GM18502 (cell line): ENCODE measurements around the gene PPP1R16B.
A peak's percentile ranks its signal among the peaks of the same experiment; 100 is the strongest.

ENCODE experiments used
- ATAC-seq: cut with Tn5 transposase; IDR thresholded peaks from one replicate; pipeline ENCODE4 v1.9.1; 2021; ENCODE audit warnings: mild to moderate bottlenecking; ENCODE audit not compliant: unreplicated experiment, poor library complexity

Gene PPP1R16B

DNA sequence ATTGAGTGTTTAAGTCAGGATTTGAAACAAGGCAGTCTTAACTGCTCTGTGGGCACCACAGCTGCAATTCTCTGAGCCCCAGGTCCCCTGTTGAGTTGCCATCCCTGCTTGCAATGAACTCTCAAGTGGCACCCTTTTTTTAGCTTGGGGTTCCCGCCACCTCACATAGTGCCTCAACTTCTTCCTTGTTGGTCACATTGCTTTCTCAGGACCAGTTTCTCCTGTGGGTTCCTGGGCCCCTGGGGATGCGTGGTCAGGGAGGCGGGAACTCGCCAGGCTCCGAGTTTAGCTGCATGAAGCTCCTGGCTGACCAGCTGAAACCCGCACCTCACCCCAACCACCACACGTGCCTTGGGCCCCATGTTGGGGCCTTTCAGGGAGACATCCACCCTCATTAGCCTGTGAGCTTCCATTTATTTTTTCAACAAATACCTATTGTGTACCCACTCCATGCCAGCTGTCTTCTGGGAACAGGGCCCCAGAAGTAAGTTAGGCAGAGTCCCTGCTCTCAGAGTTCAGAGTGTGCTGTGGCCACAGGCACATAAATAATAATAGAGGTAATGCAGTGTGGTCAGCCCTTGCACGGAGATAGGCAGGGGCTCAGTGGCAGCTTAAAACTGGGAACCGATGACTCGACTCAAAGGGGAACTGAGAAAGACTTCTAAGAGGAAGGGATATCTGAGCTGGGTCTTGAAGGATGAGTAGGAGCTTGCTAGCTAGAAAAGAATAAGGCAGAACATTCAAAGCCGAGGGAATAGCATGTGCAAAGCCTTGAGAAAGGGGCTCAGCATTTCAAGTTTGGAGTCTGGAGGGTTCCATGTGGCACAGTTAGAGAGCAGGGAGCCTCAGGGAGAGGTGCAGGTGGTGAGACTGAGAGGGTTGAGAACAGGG, 86.8 kb downstream of the PPP1R16B start:
- ATAC-seq: peak; percentile 59

DNA sequence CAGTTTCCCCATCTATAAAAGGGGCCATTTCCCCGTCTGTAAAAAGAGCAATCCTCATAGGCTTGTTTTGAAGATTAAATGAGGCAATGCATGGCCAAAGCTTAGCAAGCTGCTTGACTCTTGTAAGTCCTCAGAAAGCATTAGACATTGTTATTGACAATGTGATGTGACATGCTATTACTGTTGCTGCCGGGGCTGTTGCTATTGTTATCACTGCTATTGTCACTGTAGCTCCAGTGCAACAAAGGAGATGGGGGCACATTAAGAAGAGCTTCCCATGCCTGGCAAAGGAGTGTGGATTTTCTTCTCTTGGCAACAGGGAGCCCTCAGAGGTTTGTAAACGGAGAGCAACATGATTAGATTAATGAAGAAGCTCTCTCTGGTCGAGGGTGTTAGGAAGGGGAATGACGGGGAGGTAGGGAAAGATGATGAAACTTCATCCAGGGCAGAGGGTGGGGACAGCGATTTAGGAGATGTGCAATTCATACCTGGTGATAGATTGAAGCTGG, 87.6 kb downstream of the PPP1R16B start:
- ATAC-seq: peak; percentile 17

DNA sequence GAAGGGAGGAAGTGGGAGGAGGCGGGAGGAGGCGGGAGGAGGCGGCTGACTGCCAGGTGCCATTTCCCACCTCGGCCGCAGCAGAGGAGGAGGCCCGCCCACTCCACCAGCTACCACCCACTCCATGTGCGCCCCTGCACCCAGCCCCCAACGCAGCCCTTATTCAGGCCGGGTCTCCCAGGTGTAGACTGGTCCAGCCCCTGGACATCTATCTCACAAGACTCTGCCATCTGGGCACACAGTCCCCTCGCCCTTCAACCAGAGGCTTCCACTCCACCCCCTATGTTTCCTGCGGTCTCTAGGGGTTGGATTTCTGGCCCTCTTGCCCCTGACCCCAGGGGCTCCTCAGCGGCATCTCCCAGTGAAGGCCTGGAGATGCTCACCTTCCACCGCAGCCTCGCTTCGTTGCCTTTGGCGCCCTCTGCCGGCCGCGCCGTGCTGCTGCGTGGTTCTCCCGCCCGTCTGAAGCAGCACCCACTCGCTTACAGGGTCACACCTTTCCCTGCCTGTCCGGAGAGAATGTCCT, 88.1 kb downstream of the PPP1R16B start:
- ATAC-seq: peak; percentile 50

DNA sequence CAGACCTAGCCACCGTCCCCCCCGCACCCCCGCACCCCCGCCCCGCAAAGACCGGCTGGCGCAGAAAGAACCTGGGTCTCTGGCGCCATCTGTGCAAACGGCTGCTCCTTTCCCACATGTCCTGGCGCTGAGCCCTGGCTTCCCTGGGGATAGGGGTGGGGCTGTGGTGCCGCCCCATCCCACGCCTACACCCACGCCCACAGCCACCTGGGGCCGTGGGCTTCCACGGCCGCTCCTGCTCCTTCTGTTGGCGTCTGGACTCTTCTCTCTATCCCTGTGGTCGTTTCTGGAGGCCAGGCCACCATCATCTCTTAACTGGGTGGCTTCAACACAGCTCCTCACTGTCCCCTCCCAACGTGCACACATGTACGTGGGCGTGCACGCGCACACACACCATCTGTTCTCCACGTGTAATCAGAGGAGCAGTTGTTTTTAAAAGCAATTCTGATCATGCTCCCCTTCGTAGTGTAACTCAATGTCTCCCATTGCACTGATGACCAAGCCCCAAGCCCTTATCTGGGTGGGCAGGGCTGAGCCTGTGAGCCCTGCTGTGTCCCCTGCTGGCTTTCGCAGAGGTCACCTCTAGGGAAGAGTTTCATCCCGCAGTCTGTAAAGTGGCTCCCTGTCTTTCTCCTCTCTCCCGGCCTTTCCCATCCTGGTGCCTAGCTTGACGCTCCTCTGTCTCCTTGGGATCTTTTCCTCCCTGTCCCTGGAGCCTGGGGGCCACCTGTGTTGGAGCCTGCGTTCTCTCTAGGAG, 88.8 kb downstream of the PPP1R16B start:
- ATAC-seq: no peak

DNA sequence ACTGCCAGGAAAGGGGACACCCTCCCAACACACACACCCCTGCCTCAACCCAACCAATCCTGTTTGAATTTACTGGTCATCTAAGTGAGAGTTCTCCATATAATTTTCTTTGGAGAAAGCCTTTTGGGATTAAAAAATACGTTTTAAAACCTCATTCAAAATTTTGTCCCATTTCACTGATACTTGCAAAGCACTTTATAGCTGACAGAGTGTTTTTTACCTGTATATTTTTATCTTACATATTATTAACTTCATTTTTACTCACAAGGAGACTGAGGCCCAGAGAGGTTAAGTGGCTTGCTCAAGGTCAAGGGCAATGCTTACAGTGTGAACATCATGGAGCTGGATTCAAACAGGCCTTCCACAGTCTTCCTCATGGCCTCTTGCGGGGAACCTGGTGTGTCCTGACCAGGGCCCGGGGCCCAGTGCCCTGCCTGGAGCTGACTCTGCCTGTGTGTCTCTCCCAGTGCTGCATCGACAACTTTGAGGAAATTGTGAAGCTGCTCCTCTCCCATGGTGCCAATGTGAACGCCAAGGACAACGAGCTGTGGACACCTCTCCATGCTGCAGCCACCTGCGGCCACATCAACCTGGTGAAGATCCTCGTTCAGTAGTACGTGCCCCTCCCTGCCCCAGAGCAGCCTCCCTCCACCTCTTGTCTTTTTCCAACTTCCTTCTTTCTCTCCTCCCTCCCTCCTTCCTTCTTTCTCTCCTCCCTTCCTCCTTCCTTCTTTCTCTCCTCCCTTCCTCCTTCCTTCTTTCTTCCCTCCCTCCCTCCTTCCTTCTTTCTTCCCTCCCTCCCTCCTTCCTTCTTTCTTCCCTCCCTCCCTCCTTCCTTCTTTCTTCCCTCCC, 89.8 kb downstream of the PPP1R16B start:
- no peak for ATAC-seq

DNA sequence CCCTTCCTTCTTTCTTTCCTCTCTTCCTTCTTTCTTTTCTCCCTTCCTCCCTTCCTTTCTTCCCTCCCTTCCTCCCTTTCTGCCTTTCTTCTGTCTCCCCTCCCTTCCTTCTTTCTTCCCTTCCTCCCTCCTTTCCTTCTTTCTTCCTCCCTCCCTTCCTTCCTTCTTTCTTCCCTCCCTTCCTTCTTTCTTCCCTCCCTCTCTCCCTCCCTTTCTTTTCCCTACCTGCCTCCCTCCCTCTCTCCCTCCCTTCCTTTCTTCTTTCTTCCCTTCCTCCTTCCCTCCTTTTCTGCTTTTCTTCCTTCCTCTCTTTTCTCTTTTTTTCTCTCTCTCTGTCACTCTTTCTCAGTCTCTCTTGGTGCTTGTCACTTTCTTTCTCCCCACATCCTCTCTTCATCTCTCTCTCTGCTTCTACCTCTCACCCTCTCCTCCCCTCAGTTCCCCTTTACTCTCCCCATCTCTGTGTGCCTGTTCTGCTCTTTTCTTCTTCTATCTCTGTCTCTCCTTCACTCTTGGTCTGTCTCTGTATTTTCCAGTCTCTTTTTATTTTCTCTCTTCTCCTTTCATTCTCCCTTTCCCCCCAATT, 90.6 kb downstream of the PPP1R16B start:
- no peak for ATAC-seq

DNA sequence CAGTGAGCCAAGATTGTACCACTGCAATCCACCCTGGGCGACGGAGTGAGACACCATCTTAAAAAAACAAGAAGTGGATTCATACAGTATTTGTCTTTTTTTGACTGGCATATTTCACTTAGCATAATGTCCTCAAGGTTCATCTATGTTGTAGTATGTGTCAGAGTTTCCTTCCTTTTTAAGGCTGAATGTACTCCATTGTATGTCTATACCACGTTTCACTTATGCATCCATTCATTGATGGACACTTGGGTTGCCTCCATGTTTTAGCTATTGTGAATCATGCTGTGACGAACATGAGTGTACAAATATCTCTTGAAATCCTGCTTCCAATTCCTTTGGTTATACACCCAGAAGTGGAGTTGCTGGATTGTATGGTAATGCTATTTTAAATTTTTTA, 91.8 kb downstream of the PPP1R16B start:
- ATAC-seq: no peak

DNA sequence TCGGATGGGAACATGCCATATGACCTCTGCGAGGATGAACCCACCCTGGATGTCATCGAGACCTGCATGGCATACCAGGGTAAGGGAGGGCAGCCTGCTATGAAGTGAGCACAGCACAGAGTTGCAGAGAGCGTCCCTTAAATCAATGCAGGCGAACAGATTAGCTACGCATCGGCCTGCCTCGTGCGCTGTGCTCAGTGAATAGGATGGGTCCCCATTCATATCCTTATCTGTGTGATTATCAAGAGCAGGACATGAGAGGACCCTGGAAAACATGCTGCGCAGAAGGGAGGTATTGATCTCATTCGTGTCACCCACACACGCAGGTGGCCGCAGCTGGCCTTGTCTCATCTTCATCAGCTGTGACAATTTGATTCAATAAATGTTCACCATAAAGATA, 95.1 kb downstream of the PPP1R16B start:
- no peak for ATAC-seq

DNA sequence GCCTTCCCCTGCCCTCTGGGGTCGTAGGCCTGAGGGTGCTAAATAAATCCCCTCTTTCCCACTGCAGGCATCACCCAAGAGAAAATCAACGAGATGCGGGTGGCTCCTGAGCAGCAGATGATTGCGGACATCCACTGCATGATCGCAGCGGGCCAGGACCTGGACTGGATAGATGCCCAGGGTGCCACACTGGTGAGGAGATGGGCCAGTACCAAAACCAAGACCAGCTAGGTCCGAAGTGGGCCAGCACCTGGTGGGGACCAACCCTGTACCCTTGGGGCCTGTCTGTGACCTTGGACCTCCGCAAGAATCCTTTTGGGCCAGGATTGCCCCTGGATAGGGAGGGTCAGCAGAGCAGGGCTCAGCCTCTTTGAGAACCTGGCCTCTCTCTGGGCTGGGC, 97.1 kb downstream of the PPP1R16B start:
- no peak for ATAC-seq

DNA sequence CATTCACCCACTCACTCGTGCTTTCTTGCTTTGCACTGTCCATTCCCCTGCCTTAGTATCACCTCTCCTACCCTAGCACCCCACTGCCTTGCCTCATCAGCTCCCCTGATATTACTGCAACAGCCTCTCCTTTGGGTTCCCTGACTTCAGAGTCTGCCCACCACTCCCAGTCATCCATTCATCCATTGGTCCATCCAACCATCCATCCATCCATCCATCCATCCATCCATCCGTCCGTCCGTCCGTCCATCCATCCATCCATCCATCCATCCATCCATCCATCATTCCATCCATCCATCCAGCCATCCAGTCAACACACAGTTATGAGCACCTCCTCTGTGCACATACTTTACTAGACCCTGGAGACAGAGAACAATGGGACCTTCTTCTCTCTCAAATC, 97.8 kb downstream of the PPP1R16B start:
- no peak for ATAC-seq

DNA sequence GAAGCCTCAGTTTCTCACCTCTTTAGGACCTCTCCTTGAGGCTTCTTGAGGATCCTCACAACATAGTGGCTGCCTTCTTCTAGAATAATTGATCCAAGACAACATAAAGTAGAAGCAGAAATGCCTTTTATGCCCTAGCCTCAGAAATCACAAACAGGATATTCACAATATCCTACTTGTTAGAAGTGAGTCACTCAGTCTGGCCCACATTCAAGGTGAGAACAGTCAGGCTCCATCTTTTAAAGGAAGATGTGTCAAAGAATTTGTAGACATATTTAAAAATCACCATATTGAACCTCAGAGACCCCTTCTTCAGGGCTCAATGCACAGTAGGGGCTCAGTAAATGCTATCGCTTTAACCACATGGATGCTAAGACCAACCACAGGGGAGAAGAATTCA, 99.9 kb downstream of the PPP1R16B start:
- ATAC-seq: no peak

DNA sequence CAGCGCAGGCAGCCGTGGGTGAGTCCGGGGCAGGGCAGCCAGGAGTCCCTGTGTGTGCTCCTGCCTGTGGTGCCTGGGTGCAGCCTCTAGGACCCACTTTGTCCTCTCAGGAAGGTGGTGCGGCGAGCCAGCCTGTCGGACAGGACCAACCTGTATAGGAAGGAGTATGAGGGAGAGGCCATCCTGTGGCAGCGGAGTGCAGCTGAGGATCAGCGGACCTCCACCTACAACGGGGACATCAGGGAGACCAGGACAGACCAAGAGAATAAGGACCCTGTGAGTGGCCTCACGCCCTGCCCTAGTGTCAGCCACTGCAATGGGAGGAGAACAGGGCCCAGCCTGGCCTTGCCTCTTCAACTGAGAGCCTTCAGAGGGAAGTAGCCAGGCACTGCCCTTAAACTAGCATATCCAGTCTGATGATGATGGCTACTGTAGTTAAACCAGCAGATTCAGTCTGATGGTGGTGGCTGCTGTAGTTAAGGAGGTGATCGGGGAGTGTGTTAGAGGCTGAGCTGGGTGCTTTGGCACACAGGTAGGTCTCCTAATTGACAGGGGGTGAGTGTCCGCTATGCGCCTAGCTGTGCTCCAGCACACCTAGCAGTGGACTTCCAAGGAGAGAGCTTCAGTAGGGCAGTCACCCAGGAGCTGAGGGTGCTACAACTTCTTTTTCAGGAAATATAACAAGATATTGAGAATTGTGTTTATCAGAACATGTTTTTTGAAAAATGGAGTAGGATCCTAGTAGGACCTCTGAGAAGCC, 102.6 kb downstream of the PPP1R16B start:
- no peak for ATAC-seq

DNA sequence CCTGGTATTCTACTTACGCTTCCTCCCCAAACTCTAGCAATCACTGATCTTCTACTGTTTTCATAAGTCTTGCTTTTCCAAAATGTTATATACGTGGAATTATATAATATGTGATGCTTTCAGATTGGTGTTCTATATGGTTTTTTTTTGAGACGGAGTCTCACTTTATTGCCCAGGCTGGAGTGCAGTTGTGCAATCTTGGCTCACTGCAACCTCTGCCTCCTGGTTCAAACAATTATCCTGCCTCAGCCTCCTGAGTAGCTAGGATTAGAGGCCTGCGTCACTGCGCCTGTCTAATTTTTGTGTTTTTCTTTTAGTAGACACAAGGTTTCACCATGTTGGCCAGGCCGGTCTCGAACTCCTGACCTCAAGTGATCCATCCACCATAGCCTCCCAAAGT, 109.9 kb downstream of the PPP1R16B start:
- ATAC-seq: no peak

DNA sequence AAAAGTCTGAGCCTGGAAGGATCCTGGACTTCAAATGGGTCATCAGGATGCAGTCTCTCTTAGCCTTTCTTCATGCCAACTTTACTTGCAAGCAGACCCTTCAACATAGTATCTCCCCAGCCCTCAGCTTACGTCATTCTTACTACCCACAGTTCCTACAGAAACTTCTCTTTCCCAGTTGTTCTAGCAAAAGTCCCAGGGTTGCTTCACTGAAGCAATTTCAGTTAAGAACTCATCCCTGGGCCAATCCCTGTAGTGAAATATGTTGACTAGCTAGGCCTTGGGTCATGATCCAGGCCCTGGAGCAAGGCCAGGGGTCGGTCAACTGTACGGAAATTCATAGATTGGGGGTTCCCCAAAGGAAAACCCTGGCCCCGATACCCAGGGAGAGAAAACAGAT, 112.2 kb downstream of the PPP1R16B start:
- no peak for ATAC-seq

DNA sequence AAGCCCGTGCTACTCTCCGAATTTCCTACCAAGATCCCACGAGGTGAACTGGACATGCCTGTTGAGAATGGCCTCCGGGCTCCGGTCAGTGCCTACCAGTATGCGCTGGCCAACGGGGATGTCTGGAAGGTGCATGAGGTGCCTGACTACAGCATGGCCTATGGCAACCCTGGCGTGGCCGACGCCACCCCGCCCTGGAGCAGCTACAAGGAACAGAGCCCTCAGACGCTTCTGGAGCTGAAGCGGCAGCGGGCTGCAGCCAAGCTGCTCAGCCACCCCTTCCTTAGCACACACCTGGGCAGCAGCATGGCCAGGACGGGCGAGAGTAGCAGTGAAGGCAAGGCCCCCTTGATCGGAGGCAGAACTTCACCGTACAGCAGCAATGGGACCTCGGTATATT, 112.7 kb downstream of the PPP1R16B start:
- no peak for ATAC-seq

DNA sequence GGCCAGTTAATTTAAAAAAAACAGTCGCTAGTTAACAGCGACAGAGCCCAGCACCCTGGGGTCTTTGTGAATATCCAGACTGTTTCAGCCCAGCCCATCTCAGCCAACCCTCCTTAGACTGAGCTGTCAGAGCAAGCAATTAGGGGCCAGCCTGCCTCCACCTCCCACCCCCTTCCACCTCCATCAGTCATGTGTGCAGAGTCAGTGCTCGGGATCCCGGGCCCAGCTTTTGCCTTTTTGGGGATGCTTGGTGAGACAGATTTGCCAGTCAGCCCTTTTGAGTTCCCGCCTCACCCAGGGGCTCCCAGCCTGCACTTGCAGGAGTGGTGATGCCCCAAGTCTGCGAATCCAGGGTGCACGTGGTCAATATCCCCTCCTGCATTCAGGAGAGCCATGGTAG, 114.2 kb downstream of the PPP1R16B start:
- ATAC-seq: no peak

DNA sequence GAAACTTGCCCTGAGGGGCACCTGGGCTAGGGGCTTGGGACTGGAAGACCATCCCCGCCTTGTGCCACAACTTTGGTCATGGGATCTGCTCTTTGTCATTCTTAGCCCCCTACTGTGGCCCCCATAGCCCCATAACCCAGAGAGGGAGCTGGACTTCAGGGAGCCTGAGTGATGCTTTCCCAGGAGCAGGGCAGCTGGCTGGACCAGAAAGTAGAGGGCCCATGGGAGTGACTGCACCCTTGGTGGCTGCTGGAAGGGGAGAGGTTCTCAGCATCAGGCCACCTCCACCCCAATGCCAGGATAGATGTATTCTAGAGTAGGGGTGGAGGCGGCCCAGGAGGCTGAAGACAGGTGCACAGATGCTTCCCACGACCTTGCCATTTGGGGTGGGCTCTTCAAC, 114.9 kb downstream of the PPP1R16B start:
- ATAC-seq: no peak

DNA sequence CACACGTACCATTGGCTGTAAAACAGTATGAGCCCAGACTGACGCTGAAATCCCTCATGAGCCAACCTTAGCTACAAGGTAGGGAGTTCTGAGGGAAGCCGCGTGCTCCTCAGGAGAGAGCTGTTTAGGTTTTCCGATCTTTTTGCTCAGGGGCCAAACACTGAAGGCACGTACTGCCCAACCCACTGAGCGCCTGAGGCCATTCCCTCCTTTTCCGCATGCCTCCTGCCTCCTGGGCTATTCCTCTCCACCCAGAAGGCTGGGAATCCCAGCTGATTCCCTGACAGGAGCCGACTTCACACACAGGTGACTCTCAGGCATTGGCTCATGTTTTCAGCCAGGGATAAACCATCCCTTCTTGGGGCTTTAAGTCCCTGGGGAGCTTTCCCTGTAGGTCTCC, 115.4 kb downstream of the PPP1R16B start:
- ATAC-seq: no peak

DNA sequence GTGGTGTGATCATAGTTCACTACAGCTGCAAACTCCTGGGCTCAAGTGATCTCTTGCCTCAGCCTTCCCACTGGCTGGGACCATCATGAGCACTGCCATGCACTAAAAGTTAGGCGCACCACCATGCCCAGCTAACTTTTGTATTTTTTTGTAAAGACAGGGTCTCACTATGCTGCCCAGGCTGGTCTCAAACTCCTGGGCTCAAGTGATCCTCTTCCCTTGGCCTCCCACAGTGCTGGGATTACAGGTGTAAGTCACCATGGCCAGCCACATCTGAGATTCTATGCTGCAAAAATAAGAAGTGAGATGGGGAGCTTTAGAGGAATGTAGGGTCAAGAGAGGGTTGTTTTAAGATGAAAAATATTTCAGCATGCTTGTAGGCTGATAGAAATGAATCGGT, 119.2 kb downstream of the PPP1R16B start:
- no peak for ATAC-seq
